ENCODE results near the gene MELTF.

MELTF gene

DNA sequence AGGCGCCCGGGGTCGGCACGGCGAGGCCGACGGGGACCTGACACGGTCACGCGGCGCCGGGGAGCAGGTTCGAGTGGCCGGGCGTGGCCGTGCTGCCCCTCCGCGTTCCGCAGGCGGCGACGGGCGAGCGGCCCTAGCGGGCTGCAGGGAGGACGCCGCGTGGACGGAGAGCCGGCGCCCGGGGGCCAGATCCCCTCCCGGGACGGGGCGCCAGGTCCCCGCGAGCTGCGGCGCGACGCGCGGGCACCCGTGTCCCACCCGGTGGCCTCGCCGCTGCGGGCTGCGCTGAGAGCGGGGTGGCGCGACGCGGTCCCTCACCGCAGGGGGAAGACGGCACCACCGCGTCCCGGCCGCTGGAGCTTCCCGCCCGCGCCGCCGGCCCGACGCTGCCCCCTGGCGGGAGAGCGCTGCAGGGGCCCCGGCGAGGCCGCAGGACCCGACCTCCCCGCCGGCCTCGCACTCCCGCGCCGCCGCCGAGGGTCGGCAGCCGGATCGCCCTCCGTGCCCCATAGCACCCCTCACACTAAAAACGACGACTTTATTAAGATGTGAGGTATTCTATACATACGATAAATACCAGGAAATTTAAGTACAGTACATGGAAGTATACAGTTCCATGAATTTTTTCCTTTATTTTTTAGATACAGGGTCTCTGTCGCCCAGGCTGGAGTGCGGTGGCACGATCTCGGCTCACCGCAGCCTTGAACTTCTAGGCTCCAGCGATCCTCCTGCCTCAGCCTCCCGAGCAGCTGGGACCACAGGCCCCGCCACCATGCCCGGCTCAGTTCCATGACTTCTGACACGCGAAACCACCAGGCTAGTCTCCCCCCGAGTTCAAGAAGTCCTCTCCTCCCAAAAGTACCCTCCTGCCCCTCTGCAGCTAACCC, 59.7 kb downstream of the MELTF start:
- FAIRE-seq (peak; percentile 72), DNase-seq (ENCODE audit: insufficient read length, low spot score) (peak; percentile 81)

DNA sequence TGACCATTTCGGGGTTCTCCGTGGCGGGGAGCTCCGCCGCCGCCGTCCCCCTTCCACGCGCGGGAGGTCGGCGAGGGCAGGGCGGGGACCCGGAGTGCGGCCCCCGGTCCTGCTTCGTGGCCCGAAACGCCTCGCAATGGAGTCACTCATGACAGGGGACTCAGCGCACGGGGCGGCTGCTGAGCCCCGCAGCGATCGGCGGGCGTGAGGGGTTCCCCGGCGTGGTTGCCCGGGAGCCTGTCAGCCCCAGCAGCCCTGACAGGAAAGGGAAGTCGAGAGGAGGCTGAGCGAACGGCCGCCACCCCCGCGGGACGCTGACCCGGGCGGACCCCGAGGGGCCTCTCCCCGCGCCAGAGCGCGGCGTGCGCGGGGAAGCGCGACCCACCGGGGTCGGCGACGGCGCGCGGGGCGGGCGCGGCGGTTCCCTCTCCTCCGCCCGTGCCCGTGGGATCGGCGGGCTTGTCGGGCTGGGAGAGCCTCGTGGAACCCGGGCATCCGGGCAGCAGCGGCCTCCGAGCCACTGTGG, 60.4 kb downstream of the MELTF start:
- peak; percentile 39 for DNase-seq (ENCODE audit: insufficient read length, low spot score)
- no peak for FAIRE-seq

DNA sequence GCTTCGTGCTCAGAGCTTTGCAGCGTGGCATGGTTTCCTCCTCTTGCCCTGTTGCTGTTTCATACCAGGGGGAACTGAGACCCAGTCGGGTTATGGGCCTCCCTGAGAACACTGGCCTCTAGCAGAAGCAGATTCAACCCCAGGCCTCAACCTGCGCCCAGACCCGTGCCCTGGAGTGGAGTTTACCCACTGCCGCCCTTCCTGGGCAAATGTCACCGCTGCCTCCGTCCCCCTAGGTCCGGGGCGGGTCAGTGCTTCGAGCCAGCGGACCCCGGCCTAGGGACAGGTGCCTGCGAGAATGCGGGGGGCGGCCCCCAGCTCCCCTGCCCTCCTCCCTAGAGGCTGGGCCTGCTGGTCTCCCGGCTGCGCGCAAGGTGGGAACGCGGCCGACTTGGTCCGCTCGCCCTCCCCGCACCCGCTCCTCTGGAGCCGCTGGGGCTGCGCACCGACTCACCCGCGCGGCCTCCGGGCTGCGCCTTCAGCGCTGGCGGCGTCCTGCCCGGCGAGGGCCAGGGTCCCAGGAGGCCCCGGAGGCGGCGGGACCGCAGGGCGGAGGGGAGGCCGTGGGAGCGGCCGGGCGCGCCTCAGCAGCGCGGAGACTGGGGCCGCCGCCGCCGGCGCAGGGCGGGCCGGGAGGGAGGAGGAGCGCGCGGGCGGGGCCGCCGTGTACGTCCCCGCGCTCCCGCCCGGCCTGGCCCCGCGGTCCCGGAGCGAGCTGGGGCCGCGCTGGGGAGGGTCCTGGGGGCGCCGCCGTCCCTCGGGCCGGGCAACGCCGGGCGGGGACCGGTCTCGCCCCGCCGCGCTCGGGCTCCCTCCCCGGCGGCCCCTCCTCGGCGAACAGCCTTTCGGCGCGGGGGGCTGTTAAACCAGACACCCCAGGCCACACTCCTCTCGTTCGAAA, 61.1 kb downstream of the MELTF start, which contains the start of gene PIGZ:
Gene PIGZ (minus strand): TSS at position 601 of the 901 bp plus-strand sequence. CDS start 16,802 bp downstream, outside the sequence.
- FAIRE-seq (peak; percentile 55), DNase-seq (ENCODE audit: insufficient read length, low spot score) (no peak)

- DNase-seq (ENCODE audit: insufficient read length, low spot score) (no peak), FAIRE-seq (no peak)
These were observed 62.0 kb downstream of the MELTF start for GRCh38 chr3:196967412-196968232.

DNA sequence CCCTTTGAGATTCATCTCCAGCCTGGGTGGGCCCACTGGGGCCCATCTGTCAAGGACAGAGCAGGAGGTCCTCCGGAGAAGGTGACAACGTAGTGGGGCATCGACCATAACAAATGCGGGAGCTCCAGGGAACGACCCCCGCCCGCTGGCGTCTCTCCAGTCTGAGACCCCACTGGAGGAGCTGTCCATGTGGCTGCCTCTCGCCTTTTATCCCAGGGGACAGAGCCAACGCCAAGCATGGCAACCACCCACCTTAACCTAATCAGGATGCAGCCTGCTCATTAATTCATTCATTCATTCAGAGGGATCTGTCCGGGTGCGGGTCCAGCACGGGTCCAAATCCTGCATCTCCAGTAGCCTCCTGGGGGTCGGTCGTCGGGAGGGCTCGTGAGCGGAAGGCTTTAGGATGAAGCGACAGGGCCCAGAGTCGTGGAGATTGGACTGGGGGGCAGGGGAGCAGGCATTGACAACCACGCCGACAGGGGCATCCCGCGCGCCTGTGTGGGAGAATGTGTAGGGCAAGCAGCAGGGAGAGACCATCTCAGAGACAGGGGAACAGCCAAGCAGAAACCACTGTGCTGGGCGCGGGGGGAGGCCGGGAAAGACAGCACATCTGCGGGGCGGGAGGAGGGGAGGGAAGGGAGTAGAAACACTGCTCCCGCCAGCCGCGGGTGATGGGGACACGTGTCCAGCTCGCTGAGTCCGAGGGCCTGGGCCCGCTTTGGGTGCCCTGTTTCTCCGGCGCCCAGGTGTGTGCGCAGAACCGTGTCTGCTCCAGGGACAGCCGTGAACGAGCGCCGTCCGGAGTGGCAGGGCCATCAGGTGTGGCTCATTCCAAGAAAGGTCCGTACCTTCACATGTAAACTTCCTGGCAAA, 62.9 kb downstream of the MELTF start:
- FAIRE-seq (no peak), DNase-seq (ENCODE audit: insufficient read length, low spot score) (no peak)

GRCh38 chr3:196965804-196966173, 63.8 kb downstream of the MELTF start:
- FAIRE-seq (no peak), DNase-seq (ENCODE audit: insufficient read length, low spot score) (no peak)

DNA sequence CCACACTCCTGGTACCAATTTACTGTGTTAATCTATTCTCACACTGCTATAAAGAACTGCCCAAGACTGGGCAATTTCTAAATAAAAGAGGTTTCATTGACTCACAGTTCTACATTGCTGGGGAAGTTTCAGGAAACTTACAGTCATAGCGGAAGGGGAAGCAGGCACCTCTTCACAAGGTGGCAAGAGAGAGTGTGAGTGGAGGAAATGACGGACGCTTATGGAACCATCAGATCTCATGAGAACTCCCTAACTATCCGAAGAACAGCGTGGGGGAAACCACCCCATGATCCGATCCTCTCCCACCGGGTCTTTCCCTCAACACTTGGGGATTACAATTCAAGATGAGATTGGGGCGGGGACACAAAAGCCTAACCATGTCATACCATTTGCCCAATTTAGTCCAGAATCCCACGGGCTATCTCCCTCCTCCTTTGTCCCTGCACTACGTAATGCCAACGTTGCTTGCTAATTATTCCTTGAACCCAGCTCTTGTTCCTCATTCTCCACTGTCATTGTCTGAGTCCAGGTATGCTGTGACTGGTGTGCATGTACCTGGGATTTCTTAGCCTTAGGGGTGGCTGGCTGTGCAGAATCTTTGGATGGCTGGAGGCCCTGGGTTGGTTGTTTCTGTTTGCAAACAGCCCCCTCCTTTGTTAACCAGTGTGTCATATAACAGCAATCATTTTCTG, 64.4 kb downstream of the MELTF start:
- DNase-seq (ENCODE audit: insufficient read length, low spot score) (no peak), FAIRE-seq (no peak)

GRCh38 chr3:196963631-196963953, 66.0 kb downstream of the MELTF start:
- FAIRE-seq (no peak), DNase-seq (ENCODE audit: insufficient read length, low spot score) (no peak)

- FAIRE-seq (no peak), DNase-seq (ENCODE audit: insufficient read length, low spot score) (no peak)
These were observed 66.5 kb downstream of the MELTF start for GRCh38 chr3:196962930-196963630.

DNA sequence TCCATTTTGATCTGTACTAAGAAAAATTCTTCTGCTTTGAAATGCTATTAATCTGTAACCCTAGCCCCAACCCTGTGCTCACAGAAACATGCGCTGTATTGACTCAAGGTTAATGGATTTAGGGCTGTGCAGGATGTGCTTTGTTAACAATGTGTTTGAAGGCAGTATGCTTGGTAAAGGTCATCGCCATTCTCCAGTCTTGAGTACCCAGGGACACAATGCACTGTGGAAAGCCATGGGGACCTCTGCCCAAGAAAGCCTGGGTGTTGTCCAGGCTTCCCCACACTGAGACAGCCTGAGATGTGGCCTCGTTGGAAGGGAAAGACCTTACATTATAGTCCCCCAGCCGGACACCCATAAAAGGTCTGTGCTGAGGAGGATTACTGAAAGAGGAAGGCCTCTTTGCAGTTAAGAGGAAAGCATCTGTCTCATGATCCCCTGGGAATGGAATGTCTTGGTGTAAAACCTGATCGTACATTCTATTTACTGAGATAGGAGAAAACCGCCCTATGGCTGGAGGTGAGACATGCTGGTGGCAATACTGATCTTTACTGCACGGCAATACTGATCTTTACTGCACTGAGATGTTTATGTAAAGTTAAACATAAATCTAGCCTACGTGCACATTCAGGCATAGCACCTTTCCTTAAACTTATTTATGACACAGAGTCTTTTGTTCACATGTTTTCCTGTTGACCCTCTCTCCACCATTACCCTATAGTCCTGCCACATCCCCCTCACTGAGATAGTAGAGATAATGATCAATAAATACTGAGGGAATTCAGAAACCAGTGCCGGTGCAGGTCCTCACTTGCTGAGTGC, 67.3 kb downstream of the MELTF start:
- no peak for FAIRE-seq

GRCh38 chr3:196954832-196955231, 74.8 kb downstream of the MELTF start:
- FAIRE-seq = no peak
- DNase-seq (ENCODE audit: insufficient read length, low spot score) = no peak

More for the DNA sequence above, 67.3 kb downstream of the MELTF start:
- no peak for DNase-seq (ENCODE audit: insufficient read length, low spot score)
